ENCODE measurements around the gene UBE2D2. TPM values are rescaled to one million over a fixed set of nuclear protein-coding genes. Genes with fewer than 3 reads are reported as not detected.

UBE2D2 gene
- total RNA-seq, 1 donor from 2014 or later = 129 TPM

- TF ChIP-seq CTCF (IDR thresholded peaks at IDR 0.05) = no peak
- no peaks in the 10 kb centered on the region for H3K27me3 Mint-ChIP-seq (ENCODE audit: low read depth)
- H3K4me1 Mint-ChIP-seq (ENCODE audit: low read depth) = peaks cover 90% of the 10 kb centered on the region
- H3K4me3 Mint-ChIP-seq (ENCODE audit: unreplicated experiment) = peak overlapping the region; percentile 66
- H3K27ac Mint-ChIP-seq (ENCODE audit: unreplicated experiment) = peak overlapping the region; percentile 97
- no peaks in the 10 kb centered on the region for H3K9me3 Mint-ChIP-seq (ENCODE audit: low read depth)
- H3K36me3 Mint-ChIP-seq (ENCODE audit: low read depth) = no peaks in the 10 kb centered on the region
- DNase-seq (ENCODE audit: low spot score) = no peak
These were observed 99.2 kb downstream of the UBE2D2 start for GRCh38 chr5:139660105-139660922.

GRCh38 chr5:139660923-139661814 is 100.0 kb downstream of the UBE2D2 start:
- peaks cover 90% of the 10 kb centered on the region for H3K4me1 Mint-ChIP-seq (ENCODE audit: low read depth)
- H3K9me3 Mint-ChIP-seq (ENCODE audit: low read depth) = no peaks in the 10 kb centered on the region
- no peak for TF ChIP-seq CTCF (IDR thresholded peaks at IDR 0.05)
- peak overlapping the region; percentile 42 for H3K4me3 Mint-ChIP-seq (ENCODE audit: unreplicated experiment)
- H3K27me3 Mint-ChIP-seq (ENCODE audit: low read depth) = no peaks in the 10 kb centered on the region
- peak overlapping the region; percentile 99 for H3K27ac Mint-ChIP-seq (ENCODE audit: unreplicated experiment)
- H3K36me3 Mint-ChIP-seq (ENCODE audit: low read depth) = no peaks in the 10 kb centered on the region
- DNase-seq (ENCODE audit: low spot score) = peak; percentile 97

- Mint-ChIP-seq H3K4me3 (ENCODE audit: unreplicated experiment) (no peak overlapping the region), H3K4me1 (ENCODE audit: low read depth) (peaks cover 90% of the 10 kb centered on the region), H3K9me3 (ENCODE audit: low read depth) (no peaks in the 10 kb centered on the region), H3K27ac (ENCODE audit: unreplicated experiment) (peak overlapping the region; percentile 99), H3K27me3 (ENCODE audit: low read depth) (no peaks in the 10 kb centered on the region), H3K36me3 (ENCODE audit: low read depth) (no peaks in the 10 kb centered on the region)
- no peak for DNase-seq (ENCODE audit: low spot score)
- TF ChIP-seq CTCF (IDR thresholded peaks at IDR 0.05) = no peak
These were observed 101.5 kb downstream of the UBE2D2 start for GRCh38 chr5:139662617-139663016.

- H3K4me3 Mint-ChIP-seq (ENCODE audit: unreplicated experiment) = no peak overlapping the region
These were observed 102.3 kb downstream of the UBE2D2 start for GRCh38 chr5:139663207-139664085.

More at GRCh38 chr5:139663207-139664085, 102.3 kb downstream of the UBE2D2 start:
- Mint-ChIP-seq H3K27ac (ENCODE audit: unreplicated experiment) (peak overlapping the region; percentile 87), H3K4me1 (ENCODE audit: low read depth) (peaks cover 87% of the 10 kb centered on the region), H3K27me3 (ENCODE audit: low read depth) (no peaks in the 10 kb centered on the region), H3K36me3 (ENCODE audit: low read depth) (no peaks in the 10 kb centered on the region), H3K9me3 (ENCODE audit: low read depth) (no peaks in the 10 kb centered on the region)
- DNase-seq (ENCODE audit: low spot score) = no peak
- no peak for TF ChIP-seq CTCF (IDR thresholded peaks at IDR 0.05)
